ENCODE results near the gene HOXA9.

HOXA9 gene

DNA sequence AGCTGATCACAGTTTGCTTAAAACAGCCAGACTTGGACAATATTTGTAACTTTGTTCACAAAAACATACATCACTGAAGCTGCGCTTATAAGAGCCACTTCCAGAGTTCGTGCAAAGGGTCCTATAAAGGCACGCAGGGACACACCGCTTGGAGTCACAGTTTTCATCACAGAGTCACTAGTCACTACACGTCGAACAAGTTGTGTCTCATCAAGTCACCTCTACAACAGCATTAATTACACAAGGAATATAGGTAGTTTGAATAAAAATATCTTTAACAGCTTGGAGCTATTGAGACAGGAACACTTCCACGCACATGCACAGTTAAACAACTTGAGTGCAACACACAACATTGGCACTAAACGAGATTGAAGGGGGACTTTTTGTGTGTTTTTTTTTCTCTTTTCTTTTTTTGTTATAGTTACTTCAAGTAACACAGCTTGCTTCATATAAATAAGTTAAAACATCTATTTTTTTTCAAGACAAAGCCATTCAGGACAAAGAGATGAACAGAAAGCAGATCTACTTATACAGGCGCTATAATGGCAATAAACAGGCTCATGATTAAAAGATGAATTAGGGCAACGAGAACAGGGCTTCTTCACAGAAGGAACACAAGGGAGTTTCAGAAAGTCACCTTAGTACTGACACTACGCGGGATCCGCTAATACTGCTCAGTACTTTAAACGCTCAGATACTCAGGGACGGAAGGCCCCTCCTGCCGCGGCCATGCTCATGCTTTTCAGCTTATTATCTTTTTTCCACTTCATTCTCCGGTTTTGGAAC lies 24.0 kb downstream of the HOXA9 start:
- no peak for DNase-seq

- no peak for DNase-seq
Measured at GRCh38 chr7:27140126-27140857, 25.0 kb downstream of the HOXA9 start.

DNA sequence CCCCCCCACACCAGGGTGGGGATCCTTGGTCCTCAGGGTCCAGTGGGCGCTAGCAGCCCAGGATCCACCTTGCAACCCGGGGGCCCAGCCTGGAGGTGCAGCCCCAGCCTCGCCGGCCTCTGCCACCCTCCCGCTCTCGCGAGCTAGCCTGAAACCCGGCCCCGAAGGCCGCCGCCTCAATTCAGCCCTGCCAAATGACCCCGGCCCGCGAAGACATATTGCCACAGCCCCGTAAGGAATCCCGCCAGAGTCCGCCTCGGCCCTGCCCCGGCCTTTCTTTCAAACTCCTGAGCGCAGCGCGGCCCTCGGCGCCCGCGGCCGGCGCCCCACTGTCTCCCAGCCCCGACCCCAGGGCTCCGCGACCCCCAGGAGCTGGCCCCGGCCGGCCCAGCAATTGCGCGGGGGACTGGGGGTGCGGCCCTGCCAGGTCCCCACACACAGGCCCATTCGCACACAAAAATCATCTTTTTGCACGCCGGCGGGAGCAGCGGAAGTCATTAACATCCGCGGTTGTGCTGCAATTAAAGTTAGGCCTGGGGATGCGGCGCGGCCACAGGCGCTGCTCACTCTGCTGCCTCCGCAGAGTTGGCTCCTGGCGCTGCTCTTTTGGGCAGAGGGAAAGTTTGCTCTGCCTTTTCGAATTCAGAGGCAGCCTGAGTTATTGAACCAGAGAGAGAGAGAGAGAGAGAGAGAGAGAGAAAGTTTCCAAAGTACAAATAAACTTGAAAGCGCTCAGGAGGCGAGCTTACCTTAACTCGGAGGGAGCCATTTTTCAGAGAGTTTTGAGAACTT lies 25.8 kb downstream of the HOXA9 start:
- no peak for DNase-seq

- no peak for DNase-seq
Measured at GRCh38 chr7:27138985-27139333, 26.4 kb downstream of the HOXA9 start.

DNA sequence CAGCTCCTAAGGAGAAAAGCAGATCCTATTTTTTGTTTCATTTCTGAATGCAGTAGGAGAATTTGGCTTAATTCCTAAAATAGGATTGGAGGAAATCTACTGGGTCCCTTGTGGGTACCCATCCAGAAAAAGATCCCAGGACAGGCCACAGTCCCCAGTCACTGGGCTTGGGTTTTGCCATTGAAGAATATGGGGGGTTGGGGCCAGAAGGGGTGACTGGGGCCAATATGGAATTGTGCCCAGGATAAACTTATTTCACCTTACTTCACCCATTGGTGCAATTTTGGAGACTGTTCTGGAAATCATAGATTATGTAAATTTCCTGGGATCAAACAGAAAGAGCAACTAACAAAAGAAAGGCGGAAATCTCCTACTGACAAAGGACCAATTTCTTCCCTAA lies 26.9 kb downstream of the HOXA9 start:
- DNase-seq, result no peak

GRCh38 chr7:27137640-27138315 lies 27.6 kb downstream of the HOXA9 start:
- DNase-seq, result no peak

DNA sequence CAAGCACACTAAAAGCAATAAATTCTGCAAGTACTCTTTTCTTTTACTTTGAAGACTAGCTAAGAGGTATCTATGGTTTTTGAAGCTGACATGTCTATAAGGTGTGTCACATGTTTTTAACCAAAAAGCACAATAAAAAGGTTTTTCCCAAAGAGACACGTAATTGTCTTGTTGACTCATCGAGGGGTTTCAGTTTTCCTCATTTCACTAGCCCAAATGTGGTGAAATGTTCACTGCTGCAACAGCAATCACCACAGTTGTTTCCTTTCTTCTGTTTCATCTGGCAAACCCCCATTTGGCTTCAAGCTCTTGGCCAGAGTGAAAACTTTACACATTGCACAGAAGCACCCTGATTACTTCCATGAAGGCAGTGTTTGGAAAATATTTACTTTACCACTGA lies 30.9 kb downstream of the HOXA9 start:
- DNase-seq, result peak; percentile 93 to 96

GRCh38 chr7:27133409-27134231 lies 31.7 kb downstream of the HOXA9 start:
- peak in 1 of 2 donors; percentile 45 for DNase-seq

- no peak for DNase-seq
Measured at GRCh38 chr7:27132978-27133377, 32.4 kb downstream of the HOXA9 start.

- no peak for DNase-seq
Measured at GRCh38 chr7:27132214-27132613, 33.1 kb downstream of the HOXA9 start.

DNA sequence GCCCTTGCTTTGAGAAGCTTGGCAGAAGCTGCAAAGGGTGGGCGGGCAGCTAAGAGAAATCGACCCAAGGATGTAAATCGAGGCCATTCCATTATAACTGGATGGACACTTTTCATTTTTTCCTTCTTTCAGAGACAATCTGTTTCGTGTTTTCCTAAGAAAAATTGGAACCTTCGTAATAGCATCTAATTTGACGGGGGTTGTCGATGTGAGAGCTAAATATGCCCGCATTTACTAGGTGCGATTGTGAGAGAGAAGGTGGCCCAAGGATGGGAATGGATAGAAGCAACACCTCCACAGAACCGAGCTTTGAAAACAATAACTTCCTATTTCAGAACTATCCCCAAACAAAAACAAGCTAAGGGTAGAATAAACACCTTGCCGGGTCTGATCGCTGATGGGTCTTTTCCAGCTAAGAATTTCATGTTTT lies 33.9 kb downstream of the HOXA9 start:
- DNase-seq, result no peak

GRCh38 chr7:27130540-27131389 lies 34.6 kb downstream of the HOXA9 start, which contains the start of gene HOXA4:
Gene HOXA4, minus strand, starts transcription at chr7:27130757. Its CDS starts 24 bp downstream, at chr7:27130733.
- DNase-seq, result peak; percentile 67 to 86

DNA sequence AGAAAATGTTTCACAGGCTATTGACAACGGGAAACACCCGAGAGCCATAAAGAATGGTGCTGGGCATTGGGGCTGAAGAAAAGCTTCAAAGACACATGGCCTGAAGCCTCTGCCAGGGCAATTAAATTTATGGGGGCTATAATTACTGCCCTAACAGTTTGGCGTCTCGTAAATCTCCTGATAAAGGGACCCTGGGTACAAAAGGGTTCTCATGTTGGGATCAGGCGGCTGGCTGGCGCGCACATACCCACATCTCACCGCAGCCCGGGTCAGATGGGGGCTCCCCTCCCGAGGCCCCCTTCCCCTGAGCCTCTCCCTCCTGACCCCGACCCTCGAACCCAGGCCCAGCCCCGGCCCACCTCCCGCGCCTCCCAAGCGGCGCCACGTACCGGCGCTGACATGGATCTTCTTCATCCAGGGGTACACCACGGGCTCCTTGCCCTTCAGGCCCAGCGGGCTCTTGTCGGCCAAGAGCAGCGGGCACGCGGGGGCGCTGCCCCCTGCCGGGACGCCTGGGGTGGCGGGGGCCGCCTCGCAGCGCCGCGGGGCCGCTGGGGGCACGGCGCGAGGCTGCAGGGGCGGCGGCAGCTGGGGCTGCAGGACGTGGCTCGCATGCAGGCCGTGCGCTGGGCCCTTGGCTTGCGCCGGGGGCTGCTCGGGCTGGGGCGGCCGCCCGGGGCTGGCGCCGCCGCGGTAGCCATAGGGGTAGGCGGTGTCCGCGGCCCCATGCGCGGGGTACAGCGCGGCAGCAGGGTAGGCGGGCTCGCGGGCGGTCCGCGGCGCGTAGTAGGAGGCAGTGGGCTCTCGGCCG lies 35.4 kb downstream of the HOXA9 start:
- DNase-seq, result no peak

DNA sequence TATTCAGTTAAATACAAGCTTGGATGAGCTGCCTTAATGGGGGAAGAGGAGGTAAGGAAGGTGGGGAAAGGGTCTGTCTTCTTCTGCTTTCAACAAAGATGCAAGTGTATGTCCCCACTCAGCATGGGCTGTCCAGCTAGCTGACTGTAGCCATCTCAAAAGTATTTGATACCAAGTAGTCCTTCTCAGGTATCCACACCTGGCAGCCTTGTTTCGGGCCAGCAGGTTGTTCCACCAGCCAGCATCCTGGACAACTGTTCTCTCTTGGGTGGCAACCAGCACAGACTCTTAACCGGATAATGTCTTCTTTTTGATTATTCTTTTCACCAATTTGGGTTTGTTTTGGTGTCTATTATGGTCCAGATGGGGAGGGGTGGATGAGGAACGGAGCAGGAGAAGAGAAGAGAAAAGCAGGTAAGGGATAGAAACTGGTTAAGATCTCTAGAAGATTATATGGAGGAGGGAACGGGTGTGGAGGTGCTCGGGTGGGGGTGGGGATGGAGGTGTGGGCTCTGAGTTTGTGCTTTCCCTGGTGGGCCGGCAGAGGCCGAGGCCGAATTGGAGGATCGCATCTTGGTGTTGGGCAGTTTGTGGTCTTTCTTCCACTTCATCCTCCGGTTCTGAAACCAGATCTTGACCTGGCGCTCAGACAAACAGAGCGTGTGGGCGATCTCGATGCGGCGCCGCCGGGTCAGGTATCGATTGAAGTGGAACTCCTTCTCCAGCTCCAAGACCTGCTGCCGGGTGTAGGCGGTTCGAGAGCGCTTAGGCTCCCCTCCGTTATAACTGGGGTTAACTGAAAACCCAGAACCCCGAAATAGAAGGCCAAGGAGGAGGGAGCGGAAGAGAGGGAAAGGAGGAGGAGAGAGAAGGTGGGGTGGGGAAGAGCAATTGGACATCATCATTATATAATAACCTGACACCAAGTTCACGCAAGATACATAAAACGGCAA lies 36.3 kb downstream of the HOXA9 start:
- no peak for DNase-seq

DNA sequence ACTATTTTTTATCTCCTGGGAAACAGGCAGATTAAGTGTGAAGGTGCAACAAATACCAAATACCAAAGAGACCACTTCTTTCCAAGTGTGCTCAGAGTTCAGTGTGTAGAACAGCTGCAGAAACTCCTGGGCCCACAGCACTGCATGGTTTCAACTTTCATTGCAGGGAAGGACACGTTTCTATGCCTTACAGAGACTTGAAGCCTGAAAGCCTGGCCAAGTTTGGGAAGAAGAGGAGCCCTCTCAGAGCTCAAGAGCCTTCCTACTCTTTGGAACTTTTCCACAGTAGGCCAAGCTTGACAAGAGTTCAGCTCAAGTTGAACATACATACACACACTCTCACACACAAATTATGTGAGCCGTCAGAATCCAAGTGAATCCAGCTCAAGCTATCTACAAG lies 37.3 kb downstream of the HOXA9 start:
- no peak for DNase-seq

GRCh38 chr7:27126596-27127327 lies 38.6 kb downstream of the HOXA9 start:
- DNase-seq, result no peak

- no peak for DNase-seq
Measured at GRCh38 chr7:27125986-27126394, 39.3 kb downstream of the HOXA9 start.

Measured in inflammatory macrophage treated with lipopolysaccharide for 1 hour (primary cell).